Brain microvascular endothelial cell (primary cell): ENCODE results near the gene CRELD1.
A peak's percentile ranks its signal among the peaks of the same experiment; 100 is the strongest.

Source experiments
- DNase-seq: peaks from one replicate; pipeline ENCODE4 v3.0.0-alpha.2; 2020
- H3K27ac ChIP-seq: fragments of 250-450 bp; sonication (Bioruptor Pico); 2 replicates; pipeline ENCODE4 v1.5.1; 2020; ENCODE audit warnings: mild to moderate bottlenecking, moderate library complexity
- H3K27me3 ChIP-seq: fragments of 250-450 bp; sonication (Bioruptor Pico); replicated peaks from 2 replicates; pipeline ENCODE4 v1.5.1; 2020; ENCODE audit warnings: mild to moderate bottlenecking
- H3K36me3 ChIP-seq: fragments of 250-450 bp; sonication (Bioruptor Pico); replicated peaks from 2 replicates; pipeline ENCODE4 v1.5.1; 2020; ENCODE audit warnings: mild to moderate bottlenecking
- H3K4me3 ChIP-seq: 2 replicates; pipeline ENCODE4 v1.5.1; 2011; ENCODE audit warnings: low read depth, mild to moderate bottlenecking, control low read depth, low read length, moderate library complexity
- CTCF ChIP-seq: IDR thresholded peaks from 2 replicates; pipeline ENCODE4 v1.5.1; 2011; ENCODE audit warnings: low read depth, mild to moderate bottlenecking, moderate library complexity, low read length, control low read depth, inconsistent platforms; ENCODE audit errors: missing control alignments
- in situ Hi-C: cut with HindIII; loops from 2 replicates; pipeline ENCODE4 v1.10.0; 2017; ENCODE audit warnings: low sequenced_read_pairs, low pct_ligation_motif_present

CRELD1 gene, protein sequence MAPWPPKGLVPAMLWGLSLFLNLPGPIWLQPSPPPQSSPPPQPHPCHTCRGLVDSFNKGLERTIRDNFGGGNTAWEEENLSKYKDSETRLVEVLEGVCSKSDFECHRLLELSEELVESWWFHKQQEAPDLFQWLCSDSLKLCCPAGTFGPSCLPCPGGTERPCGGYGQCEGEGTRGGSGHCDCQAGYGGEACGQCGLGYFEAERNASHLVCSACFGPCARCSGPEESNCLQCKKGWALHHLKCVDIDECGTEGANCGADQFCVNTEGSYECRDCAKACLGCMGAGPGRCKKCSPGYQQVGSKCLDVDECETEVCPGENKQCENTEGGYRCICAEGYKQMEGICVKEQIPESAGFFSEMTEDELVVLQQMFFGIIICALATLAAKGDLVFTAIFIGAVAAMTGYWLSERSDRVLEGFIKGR

DNA sequence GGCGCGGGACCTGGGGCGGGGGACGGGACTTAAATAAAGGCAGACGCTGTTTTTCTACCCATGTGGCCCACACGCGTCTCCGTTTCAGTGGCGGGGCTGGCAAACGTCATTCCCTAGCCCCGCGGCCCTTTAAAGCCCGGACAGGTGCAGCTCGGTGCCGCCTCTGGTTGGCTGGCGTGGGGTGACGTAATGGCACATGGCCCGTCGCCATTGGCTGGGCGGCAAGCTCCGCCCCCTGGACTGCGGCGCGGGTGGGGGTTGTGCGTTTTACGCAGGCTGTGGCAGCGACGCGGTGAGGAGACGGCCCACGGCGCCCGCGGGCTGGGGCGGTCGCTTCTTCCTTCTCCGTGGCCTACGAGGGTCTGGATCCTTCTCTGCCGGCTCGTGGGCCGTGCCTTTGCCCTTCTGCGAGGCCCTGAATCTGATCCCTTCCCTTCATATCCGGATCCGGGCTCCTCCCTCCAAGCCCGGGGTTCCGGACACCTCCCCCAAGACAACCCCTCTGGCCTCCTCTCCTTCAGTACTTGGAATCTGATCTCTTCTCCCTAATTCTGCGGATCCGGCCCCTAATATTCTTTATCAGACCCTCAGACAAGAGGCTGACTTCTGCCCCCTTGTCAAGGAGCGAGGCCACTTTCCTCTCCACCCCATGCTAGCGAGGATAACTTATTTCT lies at the start of gene CRELD1:
Gene CRELD1, plus strand, starts transcription at position 274 of the 674 bp plus-strand sequence. CDS start 605 bp downstream, outside the sequence.
- no peaks in the 10 kb centered on the region for H3K27me3 ChIP-seq
- H3K27ac ChIP-seq: peak within 1 kb of the TSS; percentile 99

DNA sequence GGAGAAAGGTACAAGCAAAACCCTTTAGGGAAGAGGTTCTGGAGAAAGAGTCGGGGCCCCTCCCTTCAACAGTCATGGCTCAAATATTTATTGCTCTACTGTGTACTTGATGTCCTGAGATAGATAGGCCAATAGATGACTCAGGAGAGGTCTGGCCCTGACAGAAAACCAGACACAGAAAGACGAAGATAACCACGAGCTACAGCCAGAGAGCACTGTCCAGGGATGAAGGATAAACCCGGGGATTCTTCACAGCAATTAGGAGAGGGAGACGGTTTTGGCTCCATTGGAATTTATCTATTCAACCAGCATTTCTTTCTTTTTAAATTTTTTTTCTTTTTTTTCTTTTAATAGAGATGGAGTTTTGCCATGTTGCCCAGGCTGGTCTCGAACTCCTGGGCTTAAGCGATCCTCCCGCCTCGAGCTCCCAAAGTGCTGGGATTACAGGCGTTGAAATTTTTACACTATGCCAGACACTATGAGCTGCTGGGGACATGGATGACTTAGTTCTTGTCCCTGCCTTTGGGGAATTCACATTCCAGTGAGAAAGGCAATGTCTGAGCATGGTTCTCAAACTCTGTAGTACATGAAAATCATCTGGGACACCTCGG lies 49.0 kb upstream of the CRELD1 start:
- peak; percentile 92 for DNase-seq
- no peak overlapping the region for H3K4me3 ChIP-seq
- no peaks in the 10 kb centered on the region for H3K36me3 ChIP-seq
- no peak for TF ChIP-seq CTCF
- no peaks in the 10 kb centered on the region for H3K27me3 ChIP-seq
- in situ Hi-C loops: no loop called here
- peak overlapping the region; percentile 82 for H3K27ac ChIP-seq

More for the DNA sequence above, at the start of gene CRELD1:
- no peak for TF ChIP-seq CTCF
- in situ Hi-C loops: no loop called here
- Histone ChIP-seq H3K36me3 (peaks cover 26% of the 10 kb centered on the region), H3K4me3 (peak within 1 kb of the TSS; percentile 73)
- peak; percentile 95 for DNase-seq

GRCh38 chr3:9886328-9886727 lies 47.3 kb upstream of the CRELD1 start:
- peaks cover 2% of the 10 kb centered on the region for H3K36me3 ChIP-seq
- no peak overlapping the region for H3K27ac ChIP-seq
- DNase-seq: no peak
- no peak overlapping the region for H3K4me3 ChIP-seq
- H3K27me3 ChIP-seq: no peaks in the 10 kb centered on the region
- TF ChIP-seq CTCF: no peak
- in situ Hi-C loops: no loop called here

GRCh38 chr3:9887480-9887879 lies 46.2 kb upstream of the CRELD1 start:
- H3K4me3 ChIP-seq: no peak overlapping the region
- H3K36me3 ChIP-seq: peaks cover 2% of the 10 kb centered on the region
- in situ Hi-C loops: no loop called here
- no peak for DNase-seq
- no peak overlapping the region for H3K27ac ChIP-seq
- no peaks in the 10 kb centered on the region for H3K27me3 ChIP-seq
- no peak for TF ChIP-seq CTCF

DNA sequence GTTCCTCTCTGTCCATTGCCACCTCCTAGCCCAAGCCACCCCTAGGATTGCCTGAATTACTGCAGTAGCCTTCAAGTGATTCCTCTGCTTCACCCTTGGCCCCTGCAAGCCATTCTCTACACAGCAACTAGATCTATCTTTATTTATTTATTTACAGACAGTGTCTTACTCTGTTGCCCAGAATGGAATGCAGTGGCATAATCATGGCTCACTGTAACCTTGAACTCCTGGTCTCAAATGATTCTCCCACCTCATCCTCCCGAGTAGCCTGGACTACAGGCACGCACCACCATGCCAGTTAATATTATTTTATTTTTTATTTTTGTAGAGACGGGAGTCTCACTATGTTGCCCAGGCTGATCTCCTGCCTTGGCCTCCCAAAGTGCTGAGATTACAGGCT lies 45.1 kb upstream of the CRELD1 start:
- H3K27ac ChIP-seq: no peak overlapping the region
- in situ Hi-C loops: no loop called here
- peaks cover 10% of the 10 kb centered on the region for H3K36me3 ChIP-seq
- DNase-seq: no peak
- no peaks in the 10 kb centered on the region for H3K27me3 ChIP-seq
- TF ChIP-seq CTCF: no peak
- H3K4me3 ChIP-seq: no peak overlapping the region
